WTC11 (cell line): ENCODE results near the gene C6orf47.
A peak's percentile ranks its signal among the peaks of the same experiment; 100 is the strongest.

Experiments used
- ATF2 ChIP-seq: sonication (generic); formaldehyde crosslinking; IDR thresholded peaks from 2 replicates; pipeline ENCODE4 v1.8.1; 2022; ENCODE audit warnings: low read depth, missing genetic modification reagents, borderline replicate concordance
- CTCF ChIP-seq: fragments of 200-600 bp; IDR thresholded peaks from 2 replicates; pipeline ENCODE4 v1.8.0; 2022; ENCODE audit warnings: antibody characterized with exemption
- ESRRA ChIP-seq: sonication (generic); formaldehyde crosslinking; IDR thresholded peaks from 2 replicates; pipeline ENCODE4 v1.8.1; 2022; ENCODE audit warnings: mild to moderate bottlenecking, missing genetic modification reagents, borderline replicate concordance
- RELA ChIP-seq: sonication (generic); formaldehyde crosslinking; IDR thresholded peaks from 2 replicates; pipeline ENCODE4 v1.8.1; 2022; ENCODE audit warnings: missing genetic modification reagents, mild to moderate bottlenecking, borderline replicate concordance
- SP1 ChIP-seq: sonication (generic); formaldehyde crosslinking; conservative IDR thresholded peaks from 2 replicates; pipeline ENCODE4 v1.8.1; 2022; ENCODE audit warnings: missing genetic modification reagents
- ZBTB43 ChIP-seq: sonication (generic); formaldehyde crosslinking; IDR thresholded peaks from 2 replicates; pipeline ENCODE4 v1.8.1; 2023; ENCODE audit warnings: mild to moderate bottlenecking, missing genetic modification reagents
- ZNF281 ChIP-seq: sonication (generic); formaldehyde crosslinking; IDR thresholded peaks from 2 replicates; pipeline ENCODE4 v1.8.0; 2023; ENCODE audit warnings: mild to moderate bottlenecking, missing genetic modification reagents
- ZSCAN18 ChIP-seq: fragments of 250-450 bp; sonication (Bioruptor Pico); IDR thresholded peaks from 2 replicates; pipeline ENCODE4 v2.1.2; 2022; ENCODE audit warnings: mild to moderate bottlenecking, moderate library complexity
- TF ChIP-seq, protein P1 (sequence below): sonication (generic); formaldehyde crosslinking; IDR thresholded peaks from 2 replicates; pipeline ENCODE4 v1.8.0; 2022; ENCODE audit warnings: mild to moderate bottlenecking, missing genetic modification reagents
- TF ChIP-seq, protein P2 (sequence below): sonication (generic); formaldehyde crosslinking; conservative IDR thresholded peaks from 2 replicates; pipeline ENCODE4 v1.8.1; 2022; ENCODE audit warnings: mild to moderate bottlenecking, missing genetic modification reagents
- TF ChIP-seq, protein P3 (sequence below): sonication (generic); formaldehyde crosslinking; IDR thresholded peaks from 2 replicates; pipeline ENCODE4 v1.8.1; 2023; ENCODE audit warnings: mild to moderate bottlenecking, missing genetic modification reagents
- TF ChIP-seq, protein P4 (sequence below): sonication (generic); formaldehyde crosslinking; IDR thresholded peaks from 2 replicates; pipeline ENCODE4 v1.8.1; 2023; ENCODE audit warnings: mild to moderate bottlenecking, moderate library complexity, missing genetic modification reagents

DNA sequence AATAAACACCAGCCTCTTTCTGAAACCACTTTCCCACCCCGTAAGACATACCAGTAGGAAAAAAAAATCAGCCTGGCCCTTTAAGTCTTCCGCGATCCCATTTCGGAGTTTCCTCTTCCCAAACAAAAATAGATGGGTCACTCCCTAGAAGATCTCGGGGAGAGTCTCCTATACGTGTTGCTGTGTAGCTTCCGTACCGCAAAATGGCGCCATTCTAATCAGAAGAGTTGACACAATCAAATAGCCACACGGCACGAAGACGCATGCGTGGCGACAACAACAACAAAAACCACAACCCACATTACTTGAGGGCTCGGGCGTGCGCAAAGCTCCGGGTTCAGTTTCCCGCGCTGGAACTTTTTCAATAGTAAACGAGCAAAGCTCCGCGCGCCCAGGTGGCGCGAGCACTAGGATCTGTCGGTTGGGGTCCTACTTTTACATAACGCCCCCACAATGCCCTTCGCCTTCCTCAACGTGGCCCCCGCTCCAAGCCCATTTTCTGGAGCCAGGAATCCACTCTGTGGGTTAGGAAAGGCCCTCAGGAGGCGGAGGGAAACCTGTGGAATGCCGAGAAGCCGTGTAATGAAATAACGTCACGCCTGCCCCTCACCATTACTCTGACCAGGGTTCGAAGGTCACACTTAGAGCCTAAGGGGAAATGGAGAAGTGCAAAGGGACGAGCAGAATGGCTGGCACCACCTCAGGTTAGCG, 4.4 kb upstream of the C6orf47 start, which contains the start of gene GPANK1:
- TF ChIP-seq CTCF = no peak
- TF ChIP-seq RELA (CRISPR knock-in tag) = no peak
- TF ChIP-seq SP1 (CRISPR knock-in tag) = 0 out of 2 replicates have a peak, but pooled peaks have one; percentile 16
- TF ChIP-seq, protein P1, sequence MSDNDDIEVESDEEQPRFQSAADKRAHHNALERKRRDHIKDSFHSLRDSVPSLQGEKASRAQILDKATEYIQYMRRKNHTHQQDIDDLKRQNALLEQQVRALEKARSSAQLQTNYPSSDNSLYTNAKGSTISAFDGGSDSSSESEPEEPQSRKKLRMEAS = no peak
- TF ChIP-seq ESRRA (CRISPR knock-in tag) = no peak
- TF ChIP-seq ATF2 (CRISPR knock-in tag) = no peak
- no peak for TF ChIP-seq ZBTB43
- no peak for TF ChIP-seq ZNF281 (CRISPR knock-in tag)
- TF ChIP-seq, protein P2, sequence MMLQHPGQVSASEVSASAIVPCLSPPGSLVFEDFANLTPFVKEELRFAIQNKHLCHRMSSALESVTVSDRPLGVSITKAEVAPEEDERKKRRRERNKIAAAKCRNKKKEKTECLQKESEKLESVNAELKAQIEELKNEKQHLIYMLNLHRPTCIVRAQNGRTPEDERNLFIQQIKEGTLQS (CRISPR knock-in tag) = no peak
- TF ChIP-seq, protein P3, sequence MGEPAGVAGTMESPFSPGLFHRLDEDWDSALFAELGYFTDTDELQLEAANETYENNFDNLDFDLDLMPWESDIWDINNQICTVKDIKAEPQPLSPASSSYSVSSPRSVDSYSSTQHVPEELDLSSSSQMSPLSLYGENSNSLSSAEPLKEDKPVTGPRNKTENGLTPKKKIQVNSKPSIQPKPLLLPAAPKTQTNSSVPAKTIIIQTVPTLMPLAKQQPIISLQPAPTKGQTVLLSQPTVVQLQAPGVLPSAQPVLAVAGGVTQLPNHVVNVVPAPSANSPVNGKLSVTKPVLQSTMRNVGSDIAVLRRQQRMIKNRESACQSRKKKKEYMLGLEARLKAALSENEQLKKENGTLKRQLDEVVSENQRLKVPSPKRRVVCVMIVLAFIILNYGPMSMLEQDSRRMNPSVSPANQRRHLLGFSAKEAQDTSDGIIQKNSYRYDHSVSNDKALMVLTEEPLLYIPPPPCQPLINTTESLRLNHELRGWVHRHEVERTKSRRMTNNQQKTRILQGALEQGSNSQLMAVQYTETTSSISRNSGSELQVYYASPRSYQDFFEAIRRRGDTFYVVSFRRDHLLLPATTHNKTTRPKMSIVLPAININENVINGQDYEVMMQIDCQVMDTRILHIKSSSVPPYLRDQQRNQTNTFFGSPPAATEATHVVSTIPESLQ (CRISPR knock-in tag) = no peak
- TF ChIP-seq, protein P4, sequence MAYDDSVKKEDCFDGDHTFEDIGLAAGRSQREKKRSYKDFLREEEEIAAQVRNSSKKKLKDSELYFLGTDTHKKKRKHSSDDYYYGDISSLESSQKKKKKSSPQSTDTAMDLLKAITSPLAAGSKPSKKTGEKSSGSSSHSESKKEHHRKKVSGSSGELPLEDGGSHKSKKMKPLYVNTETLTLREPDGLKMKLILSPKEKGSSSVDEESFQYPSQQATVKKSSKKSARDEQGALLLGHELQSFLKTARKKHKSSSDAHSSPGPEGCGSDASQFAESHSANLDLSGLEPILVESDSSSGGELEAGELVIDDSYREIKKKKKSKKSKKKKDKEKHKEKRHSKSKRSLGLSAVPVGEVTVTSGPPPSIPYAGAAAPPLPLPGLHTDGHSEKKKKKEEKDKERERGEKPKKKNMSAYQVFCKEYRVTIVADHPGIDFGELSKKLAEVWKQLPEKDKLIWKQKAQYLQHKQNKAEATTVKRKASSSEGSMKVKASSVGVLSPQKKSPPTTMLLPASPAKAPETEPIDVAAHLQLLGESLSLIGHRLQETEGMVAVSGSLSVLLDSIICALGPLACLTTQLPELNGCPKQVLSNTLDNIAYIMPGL (CRISPR knock-in tag) = 0 out of 2 replicates have a peak, but pooled peaks have one; percentile 12
- no peak for TF ChIP-seq ZSCAN18 (CRISPR knock-in tag)
